ENCODE results near the gene ACTL10. TPM values are rescaled to one million over a fixed set of nuclear protein-coding genes. Genes with fewer than 3 reads are reported as not detected.
"Not testable (repeated sequence)": the region's sequence is repeated elsewhere in the genome, so short reads cannot be mapped to it uniquely, and the experiment has no call there.

The ACTL10 gene
- total RNA-seq (0.95 TPM), polyA plus RNA-seq (2.5 TPM)

DNA sequence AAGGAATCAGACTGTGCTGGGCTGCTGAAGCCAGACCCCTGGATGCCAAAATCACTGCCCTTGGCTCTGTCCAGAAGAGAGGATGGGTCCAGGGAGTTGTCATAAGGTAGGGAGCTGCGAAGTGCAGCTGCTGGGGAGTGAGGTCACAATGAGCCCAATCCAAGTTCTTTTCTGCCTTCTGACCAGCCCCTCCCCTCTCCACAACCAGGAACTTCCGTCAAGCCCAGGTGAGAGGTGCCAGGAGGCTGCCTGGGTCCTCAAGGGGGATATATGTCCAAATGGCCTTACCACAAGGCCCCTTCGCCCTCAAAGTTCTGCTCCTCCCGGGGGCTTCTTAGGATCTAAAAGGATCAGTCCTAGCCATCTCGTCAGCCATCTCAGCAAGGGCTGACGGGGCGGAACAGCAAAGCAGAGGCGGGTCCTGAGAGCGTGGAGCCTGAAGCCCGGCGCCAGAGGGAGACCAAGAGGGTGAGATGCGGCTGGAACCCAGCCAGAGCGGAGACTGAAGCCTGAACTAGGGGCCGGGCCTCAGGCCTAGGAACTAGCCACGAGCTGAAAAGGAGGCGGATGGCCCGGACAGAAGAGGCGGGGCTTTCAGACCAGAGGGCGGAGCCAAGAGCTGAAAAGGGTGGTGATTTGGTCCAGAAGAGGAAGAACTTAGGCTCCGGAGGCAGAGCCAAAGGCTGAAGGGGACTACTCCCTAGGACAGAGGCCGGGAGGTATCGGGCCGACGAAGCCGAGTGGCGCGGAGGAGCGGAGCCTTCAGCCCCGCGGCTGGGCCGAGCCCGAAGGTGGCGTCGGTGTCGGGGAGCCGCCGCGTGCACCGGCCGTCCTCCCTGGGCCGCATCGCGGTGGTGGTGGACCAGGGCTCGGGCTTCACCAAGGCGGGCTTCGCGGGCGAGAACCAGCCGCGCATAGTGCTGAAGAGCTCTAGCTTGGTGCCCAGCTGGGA, at the start of gene ACTL10:
TSS of gene ACTL10 (plus strand) at position 651 of the 952 bp plus-strand sequence. CDS start 555 bp downstream, outside the sequence.
- peak within 1 kb of the TSS; percentile 41 for H3K4me3 ChIP-seq (ENCODE audit: low read depth, low read length)
- no peaks in the 10 kb centered on the region for H3K4me1 ChIP-seq (ENCODE audit: insufficient read depth)
- H3K36me3 ChIP-seq (ENCODE audit: insufficient read depth): no peaks in the 10 kb centered on the region
- DNase-seq (ENCODE audit: extremely low spot score): peak; percentile 89
- peak within 1 kb of the TSS; percentile 69 for H3K27ac ChIP-seq (ENCODE audit: low read depth)
- 1% methylated on average over 50 of the region's 50 CpGs for WGBS

- Histone ChIP-seq H3K4me1 (ENCODE audit: insufficient read depth) (no peaks in the 10 kb centered on the region), H3K27ac (ENCODE audit: low read depth) (no peak overlapping the region), H3K4me3 (ENCODE audit: low read depth, low read length) (no peak overlapping the region), H3K36me3 (ENCODE audit: insufficient read depth) (peaks cover 2% of the 10 kb centered on the region)
- WGBS: 90% methylated on average over 4 of the region's 4 CpGs
- no peak for DNase-seq (ENCODE audit: extremely low spot score)
These were observed 44.9 kb upstream of the ACTL10 start for GRCh38 chr20:33621717-33622400.

DNA sequence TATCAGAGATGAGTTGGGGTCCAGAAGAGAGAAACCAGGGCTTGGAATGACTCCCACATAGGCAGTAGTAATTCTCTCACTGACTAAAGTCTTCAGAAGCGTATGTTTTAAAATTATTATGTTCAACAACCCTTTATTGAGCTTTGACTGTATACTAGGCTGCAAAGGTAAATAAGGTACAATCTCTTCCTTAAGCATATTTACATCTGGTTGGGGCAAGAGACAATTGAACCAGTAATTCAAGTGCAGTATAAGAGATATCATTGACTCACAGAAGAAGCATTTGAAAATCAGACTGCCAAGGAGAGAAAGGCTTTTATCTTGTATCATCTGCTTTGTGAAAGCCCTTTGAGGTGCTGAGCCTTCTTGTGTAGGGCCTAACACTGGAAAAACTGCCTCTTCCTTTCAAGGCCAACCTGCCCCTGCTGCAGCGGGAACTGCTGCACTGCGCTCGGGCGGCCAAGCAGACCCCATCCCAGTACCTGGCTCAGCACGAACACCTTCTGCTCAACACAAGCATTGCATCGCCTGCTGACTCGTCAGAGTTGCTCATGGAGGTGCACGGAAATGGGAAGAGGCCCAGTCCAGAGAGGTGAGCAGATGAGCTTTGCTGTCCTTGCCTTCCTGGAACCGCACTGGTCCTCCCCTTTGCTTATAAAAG, 43.9 kb upstream of the ACTL10 start:
- Histone ChIP-seq H3K4me3 (ENCODE audit: low read depth, low read length) (no peak overlapping the region), H3K27ac (ENCODE audit: low read depth) (no peak overlapping the region), H3K4me1 (ENCODE audit: insufficient read depth) (no peaks in the 10 kb centered on the region), H3K36me3 (ENCODE audit: insufficient read depth) (peaks cover 2% of the 10 kb centered on the region)
- 92% methylated on average over 10 of the region's 10 CpGs for WGBS
- DNase-seq (ENCODE audit: extremely low spot score): no peak

DNA sequence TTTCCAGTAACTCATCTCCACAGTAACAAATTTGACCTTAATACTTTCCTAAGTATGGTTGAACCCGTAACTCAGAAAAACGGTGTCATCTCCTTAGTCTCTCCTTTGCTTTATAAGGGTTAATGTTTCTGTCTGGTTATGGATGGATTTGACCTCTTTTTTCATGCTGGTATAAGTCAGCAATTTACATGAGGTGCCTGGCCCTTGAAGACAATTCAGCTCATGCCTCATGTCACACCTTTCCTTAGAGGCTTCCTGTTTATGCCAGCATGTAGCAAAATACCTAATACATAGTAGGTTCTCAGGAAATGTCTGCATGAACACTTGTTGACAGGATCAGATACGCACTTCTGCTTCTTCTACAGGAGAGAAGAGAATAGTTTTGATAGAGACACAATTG, 42.3 kb upstream of the ACTL10 start:
- Histone ChIP-seq H3K4me1 (ENCODE audit: insufficient read depth) (no peaks in the 10 kb centered on the region), H3K4me3 (ENCODE audit: low read depth, low read length) (no peak overlapping the region), H3K36me3 (ENCODE audit: insufficient read depth) (peaks cover 7% of the 10 kb centered on the region), H3K27ac (ENCODE audit: low read depth) (no peak overlapping the region)
- 84% methylated on average over 3 of the region's 3 CpGs for WGBS
- DNase-seq (ENCODE audit: extremely low spot score): no peak

DNA sequence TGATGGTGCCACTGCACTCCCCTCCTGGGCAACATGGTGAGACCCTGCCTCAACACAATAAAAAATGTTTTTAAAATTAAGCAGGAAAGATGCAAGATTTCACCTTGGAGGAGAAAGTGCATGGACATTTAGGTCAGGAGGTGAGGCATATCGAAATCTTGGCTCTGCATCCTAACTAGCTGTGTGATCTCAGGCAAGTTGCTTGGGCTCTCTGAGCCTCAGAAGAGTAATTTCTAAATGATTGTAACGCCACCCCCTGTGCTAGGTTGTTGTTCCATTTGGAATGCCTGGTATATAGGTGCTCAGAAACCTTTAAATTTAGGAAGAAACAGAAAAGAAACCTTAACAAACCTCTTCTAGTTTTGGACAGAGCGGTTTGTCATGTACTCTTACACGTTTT, 40.6 kb upstream of the ACTL10 start:
- H3K4me1 ChIP-seq (ENCODE audit: insufficient read depth): no peaks in the 10 kb centered on the region
- 94% methylated on average over 4 of the region's 4 CpGs for WGBS
- H3K36me3 ChIP-seq (ENCODE audit: insufficient read depth): peaks cover 7% of the 10 kb centered on the region
- no peak overlapping the region for H3K27ac ChIP-seq (ENCODE audit: low read depth)
- no peak for DNase-seq (ENCODE audit: extremely low spot score)
- H3K4me3 ChIP-seq (ENCODE audit: low read depth, low read length): no peak overlapping the region

GRCh38 chr20:33627577-33628216, 39.0 kb upstream of the ACTL10 start:
- no peak for DNase-seq (ENCODE audit: extremely low spot score)
- WGBS: 96% methylated on average over 4 of the region's 4 CpGs
- H3K4me1 ChIP-seq (ENCODE audit: insufficient read depth): no peaks in the 10 kb centered on the region
- H3K4me3 ChIP-seq (ENCODE audit: low read depth, low read length): no peak overlapping the region
- H3K27ac ChIP-seq (ENCODE audit: low read depth): no peak overlapping the region
- peaks cover 7% of the 10 kb centered on the region for H3K36me3 ChIP-seq (ENCODE audit: insufficient read depth)

- 94% methylated on average over 10 of the region's 10 CpGs for WGBS
- Histone ChIP-seq H3K36me3 (ENCODE audit: insufficient read depth) (peaks cover 7% of the 10 kb centered on the region), H3K4me1 (ENCODE audit: insufficient read depth) (no peaks in the 10 kb centered on the region), H3K27ac (ENCODE audit: low read depth) (no peak overlapping the region), H3K4me3 (ENCODE audit: low read depth, low read length) (no peak overlapping the region)
- no peak for DNase-seq (ENCODE audit: extremely low spot score)
These were observed 37.2 kb upstream of the ACTL10 start for GRCh38 chr20:33629533-33629932.

GRCh38 chr20:33629979-33630378, 36.8 kb upstream of the ACTL10 start:
- H3K36me3 ChIP-seq (ENCODE audit: insufficient read depth): peaks cover 7% of the 10 kb centered on the region
- H3K4me3 ChIP-seq (ENCODE audit: low read depth, low read length): no peak overlapping the region
- 92% methylated on average over 5 of the region's 5 CpGs for WGBS

DNA sequence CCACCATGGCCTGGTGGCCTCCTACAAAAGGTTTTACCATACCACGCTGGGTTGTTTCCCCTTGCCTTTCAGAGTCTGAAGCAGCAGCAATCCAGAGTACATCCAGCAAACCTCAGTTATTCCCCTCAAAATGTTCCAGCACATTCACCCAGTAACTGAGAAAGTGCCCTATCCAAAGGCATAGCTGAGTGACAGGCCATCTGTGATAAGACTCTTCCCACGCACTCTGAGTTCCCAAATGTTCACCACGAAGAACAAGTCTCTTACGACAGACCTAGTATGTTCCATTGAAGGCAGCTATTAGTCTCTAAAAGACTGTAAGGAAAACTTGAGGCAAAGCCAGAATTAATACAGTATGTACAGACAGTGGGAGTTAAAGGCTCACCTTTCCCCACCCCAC, 36.2 kb upstream of the ACTL10 start:
- Histone ChIP-seq H3K4me1 (ENCODE audit: insufficient read depth) (no peaks in the 10 kb centered on the region), H3K36me3 (ENCODE audit: insufficient read depth) (peaks cover 9% of the 10 kb centered on the region), H3K27ac (ENCODE audit: low read depth) (no peak overlapping the region), H3K4me3 (ENCODE audit: low read depth, low read length) (no peak overlapping the region)
- 91% methylated on average over 4 of the region's 4 CpGs for WGBS
- DNase-seq (ENCODE audit: extremely low spot score): no peak

More at GRCh38 chr20:33629979-33630378, 36.8 kb upstream of the ACTL10 start:
- Histone ChIP-seq H3K27ac (ENCODE audit: low read depth) (no peak overlapping the region), H3K4me1 (ENCODE audit: insufficient read depth) (no peaks in the 10 kb centered on the region)
- no peak for DNase-seq (ENCODE audit: extremely low spot score)

DNA sequence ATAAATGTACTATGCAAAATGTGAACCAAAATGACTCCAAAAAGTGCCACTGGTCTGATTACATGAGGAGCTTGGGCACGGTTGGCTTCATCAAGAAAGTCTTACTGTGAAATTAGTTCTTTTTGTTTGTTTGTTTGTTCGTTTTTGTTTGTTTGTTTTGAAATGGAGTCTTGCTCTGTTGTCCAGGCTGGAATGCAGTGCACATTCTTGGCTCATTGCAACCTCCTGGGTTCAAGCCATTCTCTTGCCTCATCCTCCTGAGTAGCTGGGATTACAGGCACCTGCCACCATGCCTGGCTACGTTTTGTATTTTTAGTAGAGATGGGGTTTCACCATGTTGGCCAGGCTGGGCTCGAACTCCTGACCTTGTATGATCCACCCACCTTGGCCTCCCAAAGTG, 34.8 kb upstream of the ACTL10 start:
- not testable (repeated sequence) for DNase-seq (ENCODE audit: extremely low spot score); H3K4me1 ChIP-seq (ENCODE audit: insufficient read depth); H3K4me3 ChIP-seq (ENCODE audit: low read depth, low read length); H3K27ac ChIP-seq (ENCODE audit: low read depth)
- H3K36me3 ChIP-seq (ENCODE audit: insufficient read depth): peaks cover 10% of the 10 kb centered on the region
- 85% methylated on average over 4 of the region's 4 CpGs for WGBS

DNA sequence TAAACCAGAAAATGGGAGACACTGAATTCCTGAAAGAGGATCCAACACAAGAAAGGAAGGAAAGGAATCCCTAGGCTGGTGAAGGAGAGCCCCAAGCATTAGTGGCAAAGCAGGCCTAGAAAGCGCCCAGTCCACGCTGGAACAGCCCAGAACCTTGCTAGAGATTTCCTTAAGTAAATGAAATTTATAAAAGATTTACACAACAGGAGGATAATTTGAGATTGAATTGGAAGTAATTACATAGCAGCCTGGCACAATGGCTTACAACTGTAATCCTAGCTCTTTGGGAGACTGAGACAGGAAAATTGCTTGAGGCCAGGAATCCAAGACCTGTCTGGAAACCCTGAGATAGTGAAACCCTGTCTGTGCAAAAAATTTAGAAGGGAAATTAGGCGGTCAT, 31.4 kb upstream of the ACTL10 start:
- peaks cover 7% of the 10 kb centered on the region for H3K36me3 ChIP-seq (ENCODE audit: insufficient read depth)
- WGBS: 100% methylated on average over 3 of the region's 3 CpGs
- H3K4me1 ChIP-seq (ENCODE audit: insufficient read depth): no peaks in the 10 kb centered on the region
- no peak for DNase-seq (ENCODE audit: extremely low spot score)
- H3K4me3 ChIP-seq (ENCODE audit: low read depth, low read length): no peak overlapping the region
- H3K27ac ChIP-seq (ENCODE audit: low read depth): no peak overlapping the region

DNA sequence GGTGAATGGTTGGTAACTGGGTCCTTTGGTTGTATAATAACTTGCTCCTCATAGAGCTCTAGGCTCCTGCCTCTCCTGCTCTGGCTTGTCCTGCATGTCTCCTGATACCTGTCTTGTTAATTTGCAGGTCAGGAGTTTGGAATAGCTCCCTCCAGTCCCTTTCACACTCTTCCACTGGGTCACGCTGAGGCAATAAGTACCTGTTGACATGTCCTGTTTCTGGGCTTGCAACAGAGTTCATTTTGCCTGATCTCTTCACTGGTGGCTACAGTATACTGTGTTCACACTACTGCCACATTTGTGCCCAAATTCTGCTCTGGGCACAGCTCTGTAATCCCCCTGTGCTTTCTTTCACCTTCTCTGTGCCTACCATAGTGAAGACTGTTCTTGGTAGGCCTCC, 30.0 kb upstream of the ACTL10 start:
- H3K4me3 ChIP-seq (ENCODE audit: low read depth, low read length): no peak overlapping the region
- 92% methylated on average over 1 of the region's 1 CpG for WGBS
- peaks cover 7% of the 10 kb centered on the region for H3K36me3 ChIP-seq (ENCODE audit: insufficient read depth)

GRCh38 chr20:33640287-33640686, 26.5 kb upstream of the ACTL10 start:
- DNase-seq (ENCODE audit: extremely low spot score): no peak
- Histone ChIP-seq H3K36me3 (ENCODE audit: insufficient read depth) (peaks cover 5% of the 10 kb centered on the region), H3K4me3 (ENCODE audit: low read depth, low read length) (no peak overlapping the region), H3K4me1 (ENCODE audit: insufficient read depth) (no peaks in the 10 kb centered on the region), H3K27ac (ENCODE audit: low read depth) (no peak overlapping the region)
- 84% methylated on average over 13 of the region's 13 CpGs for WGBS

More for the DNA sequence above, 30.0 kb upstream of the ACTL10 start:
- H3K27ac ChIP-seq (ENCODE audit: low read depth): no peak overlapping the region
- no peaks in the 10 kb centered on the region for H3K4me1 ChIP-seq (ENCODE audit: insufficient read depth)
- DNase-seq (ENCODE audit: extremely low spot score): no peak
